Cardiac muscle cell (in vitro differentiated cells and primary cell): ENCODE measurements around the gene CPED1. TPM values are rescaled to one million over a fixed set of nuclear protein-coding genes. Genes with fewer than 3 reads are reported as not detected.

Source experiments
- DNase-seq, 2 donors: peaks; one replicate each; pipeline versions ENCODE4 v3.0.0 to v3.0.0-alpha.2; 2010 to 2017; ENCODE audit warnings: low read depth in 1 of 2, low spot score in 1 of 2
- H3K27ac ChIP-seq: fragments of 200-600 bp; sonication (generic); 2 replicates; pipeline ENCODE4 v1.5.1; 2016
- H3K27me3 ChIP-seq: fragments of 200-600 bp; sonication (generic); 2 replicates; pipeline ENCODE4 v1.6.0; 2016; ENCODE audit warnings: control low read depth
- H3K36me3 ChIP-seq: fragments of 200-600 bp; sonication (generic); 2 replicates; pipeline ENCODE4 v1.5.1; 2016; ENCODE audit warnings: control low read depth
- H3K4me1 ChIP-seq: fragments of 200-600 bp; sonication (generic); 2 replicates; pipeline ENCODE4 v1.8.1; 2017; ENCODE audit warnings: low read depth, mild to moderate bottlenecking, mixed run types
- H3K4me3 ChIP-seq: fragments of 200-600 bp; sonication (generic); 2 replicates; pipeline ENCODE4 v1.5.1; 2016; ENCODE audit warnings: mild to moderate bottlenecking
- H3K9me3 ChIP-seq: fragments of 200-600 bp; sonication (generic); 2 replicates; pipeline ENCODE4 v1.5.1; 2017; ENCODE audit warnings: low read depth, mild to moderate bottlenecking, control low read depth
- CTCF ChIP-seq: IDR thresholded peaks from 2 replicates; pipeline ENCODE4 v1.5.1; 2012; ENCODE audit warnings: low read depth, mild to moderate bottlenecking, low read length
- polyA plus RNA-seq: library from polyadenylated mRNA; unstranded; fragments of >200 nt; fragmentation: Nextera tagmentation; extraction: Ambion mirVana; gene quantifications from 2 replicates; pipeline ENCODE4 v1.2.1, GENCODE V29; 2016
- total RNA-seq: library from RNA; depleted of rRNA; stranded (reverse); fragments of >200 nt; gene quantifications from 2 replicates; pipeline ENCODE4 v1.2.3, GENCODE V29; 2016

CPED1 gene
- total and polyA plus RNA-seq, 2 experiments from 2014 or later, result 0.67 to 3.2 TPM

GRCh38 chr7:121080257-121080912, 91.9 kb downstream of the CPED1 start:
- no peak overlapping the region for H3K27ac ChIP-seq
- TF ChIP-seq CTCF, result no peak
- DNase-seq, result no peak

GRCh38 chr7:121080913-121081326, 92.4 kb downstream of the CPED1 start:
- Histone ChIP-seq H3K27ac (no peak overlapping the region), H3K4me3 (no peak overlapping the region), H3K27me3 (no peaks in the 10 kb centered on the region), H3K9me3 (no peaks in the 10 kb centered on the region), H3K36me3 (no peaks in the 10 kb centered on the region), H3K4me1 (peaks cover 4% of the 10 kb centered on the region)
- DNase-seq, result no peak
- TF ChIP-seq CTCF, result no peak

More at GRCh38 chr7:121080257-121080912, 91.9 kb downstream of the CPED1 start:
- no peaks in the 10 kb centered on the region for H3K9me3 ChIP-seq
- no peaks in the 10 kb centered on the region for H3K4me1 ChIP-seq
- no peaks in the 10 kb centered on the region for H3K36me3 ChIP-seq
- H3K27me3 ChIP-seq, result no peaks in the 10 kb centered on the region
- no peak overlapping the region for H3K4me3 ChIP-seq

- TF ChIP-seq CTCF, result peak; percentile 66
- no peak overlapping the region for H3K4me3 ChIP-seq
- H3K36me3 ChIP-seq, result no peaks in the 10 kb centered on the region
- no peaks in the 10 kb centered on the region for H3K9me3 ChIP-seq
- DNase-seq, result peak; percentile 63 to 83
- H3K4me1 ChIP-seq, result peaks cover 9% of the 10 kb centered on the region
- H3K27ac ChIP-seq, result no peak overlapping the region
- H3K27me3 ChIP-seq, result no peaks in the 10 kb centered on the region
These were observed 92.9 kb downstream of the CPED1 start for GRCh38 chr7:121081327-121081936.

- no peak for TF ChIP-seq CTCF
- Histone ChIP-seq H3K4me1 (peaks cover 13% of the 10 kb centered on the region), H3K36me3 (no peaks in the 10 kb centered on the region), H3K27me3 (no peaks in the 10 kb centered on the region), H3K9me3 (no peaks in the 10 kb centered on the region), H3K27ac (no peak overlapping the region), H3K4me3 (no peak overlapping the region)
- DNase-seq, result no peak
These were observed 94.0 kb downstream of the CPED1 start for GRCh38 chr7:121082400-121083101.

GRCh38 chr7:121083138-121083789, 94.8 kb downstream of the CPED1 start:
- no peaks in the 10 kb centered on the region for H3K9me3 ChIP-seq
- no peak for TF ChIP-seq CTCF
- no peaks in the 10 kb centered on the region for H3K27me3 ChIP-seq
- H3K4me1 ChIP-seq, result peaks cover 13% of the 10 kb centered on the region
- H3K36me3 ChIP-seq, result no peaks in the 10 kb centered on the region
- DNase-seq, result peak in 1 of 2 donors; percentile 51
- no peak overlapping the region for H3K27ac ChIP-seq
- no peak overlapping the region for H3K4me3 ChIP-seq
